Measurements from ENCODE around the gene TBC1D22A. TPM values are rescaled to one million over a fixed set of nuclear protein-coding genes. Genes with fewer than 3 reads are reported as not detected.

Gene TBC1D22A
- total RNA-seq, 1 donor from 2014 or later, result 24.2 TPM

- Mint-ChIP-seq H3K4me3 (ENCODE audit: unreplicated experiment) (no peak overlapping the region), H3K4me1 (ENCODE audit: low read depth, unreplicated experiment) (peaks cover 5% of the 10 kb centered on the region), H3K36me3 (ENCODE audit: low read depth, unreplicated experiment) (peaks cover 20% of the 10 kb centered on the region), H3K9me3 (ENCODE audit: unreplicated experiment) (no peaks in the 10 kb centered on the region), H3K27me3 (ENCODE audit: low read depth, unreplicated experiment) (no peaks in the 10 kb centered on the region), H3K27ac (ENCODE audit: unreplicated experiment) (no peak overlapping the region)
- Histone ChIP-seq H3K9ac (ENCODE audit: low read length) (no peak overlapping the region), H3K4me3 (ENCODE audit: insufficient read depth, low read depth, low read length) (no peak overlapping the region), H3K9me3 (ENCODE audit: insufficient read depth, low read depth, low read length) (no peaks in the 10 kb centered on the region), H3K4me1 (ENCODE audit: insufficient read depth, low read length) (peaks cover 5% of the 10 kb centered on the region), H3K4me2 (ENCODE audit: low read length) (no peak overlapping the region), H3K36me3 (ENCODE audit: insufficient read depth, low read length) (no peaks in the 10 kb centered on the region), H3K27ac (ENCODE audit: low read depth, low read length) (no peak overlapping the region), H4K20me1 (ENCODE audit: insufficient read depth, low read length) (peaks cover 68% of the 10 kb centered on the region), H2AFZ (ENCODE audit: low read depth, low read length) (no peak overlapping the region), H3K79me2 (ENCODE audit: insufficient read depth, low read length) (peaks cover 18% of the 10 kb centered on the region), H3K27me3 (ENCODE audit: insufficient read depth, low read length) (no peaks in the 10 kb centered on the region)
- TF ChIP-seq CTCF (IDR thresholded peaks at IDR 0.05; ENCODE audit: insufficient read depth, low read depth, low read length) (no peak), EZH2 (IDR thresholded peaks at IDR 0.05; ENCODE audit: insufficient read depth, low read length) (no peak)
- DNase-seq (ENCODE audit: low read depth), result no peak
- no peak for FAIRE-seq
Observed at GRCh38 chr22:46800102-46800857, 37.8 kb downstream of the TBC1D22A start.

- Histone ChIP-seq H3K9ac (ENCODE audit: low read length) (no peak overlapping the region), H3K36me3 (ENCODE audit: insufficient read depth, low read length) (no peaks in the 10 kb centered on the region), H3K79me2 (ENCODE audit: insufficient read depth, low read length) (peaks cover 20% of the 10 kb centered on the region), H4K20me1 (ENCODE audit: insufficient read depth, low read length) (peaks cover 67% of the 10 kb centered on the region), H3K9me3 (ENCODE audit: insufficient read depth, low read depth, low read length) (no peaks in the 10 kb centered on the region), H3K27me3 (ENCODE audit: insufficient read depth, low read length) (no peaks in the 10 kb centered on the region), H2AFZ (ENCODE audit: low read depth, low read length) (no peak overlapping the region), H3K4me2 (ENCODE audit: low read length) (no peak overlapping the region), H3K27ac (ENCODE audit: low read depth, low read length) (no peak overlapping the region), H3K4me3 (ENCODE audit: insufficient read depth, low read depth, low read length) (no peak overlapping the region), H3K4me1 (ENCODE audit: insufficient read depth, low read length) (peaks cover 5% of the 10 kb centered on the region)
- no peak for TF ChIP-seq CTCF (IDR thresholded peaks at IDR 0.05; ENCODE audit: insufficient read depth, low read depth, low read length)
- no peak for TF ChIP-seq EZH2 (IDR thresholded peaks at IDR 0.05; ENCODE audit: insufficient read depth, low read length)
- DNase-seq (ENCODE audit: low read depth) (no peak), FAIRE-seq (no peak)
- peaks cover 5% of the 10 kb centered on the region for H3K4me1 Mint-ChIP-seq (ENCODE audit: low read depth, unreplicated experiment)
- no peak overlapping the region for H3K27ac Mint-ChIP-seq (ENCODE audit: unreplicated experiment)
- no peaks in the 10 kb centered on the region for H3K27me3 Mint-ChIP-seq (ENCODE audit: low read depth, unreplicated experiment)
- no peak overlapping the region for H3K4me3 Mint-ChIP-seq (ENCODE audit: unreplicated experiment)
- H3K9me3 Mint-ChIP-seq (ENCODE audit: unreplicated experiment), result no peaks in the 10 kb centered on the region
- H3K36me3 Mint-ChIP-seq (ENCODE audit: low read depth, unreplicated experiment), result peaks cover 22% of the 10 kb centered on the region
Observed at GRCh38 chr22:46801331-46801811, 38.9 kb downstream of the TBC1D22A start.

Measured in astrocyte (in vitro differentiated cells and primary cell).